SKM-1 (cell line): ENCODE results near the gene MUC20.
"Not testable (repeated sequence)": the region's sequence is repeated elsewhere in the genome, so short reads cannot be mapped to it uniquely, and the experiment has no call there.

Experiments used
- DNase-seq: peaks from one replicate; lab custom pipeline; 2025; ENCODE audit not compliant: unreplicated experiment; lab: John Stamatoyannopoulos, UW

The MUC20 gene

GRCh38 chr3:195728789-195729188, 8.0 kb downstream of the MUC20 start:
- DNase-seq: not testable (repeated sequence)

DNA sequence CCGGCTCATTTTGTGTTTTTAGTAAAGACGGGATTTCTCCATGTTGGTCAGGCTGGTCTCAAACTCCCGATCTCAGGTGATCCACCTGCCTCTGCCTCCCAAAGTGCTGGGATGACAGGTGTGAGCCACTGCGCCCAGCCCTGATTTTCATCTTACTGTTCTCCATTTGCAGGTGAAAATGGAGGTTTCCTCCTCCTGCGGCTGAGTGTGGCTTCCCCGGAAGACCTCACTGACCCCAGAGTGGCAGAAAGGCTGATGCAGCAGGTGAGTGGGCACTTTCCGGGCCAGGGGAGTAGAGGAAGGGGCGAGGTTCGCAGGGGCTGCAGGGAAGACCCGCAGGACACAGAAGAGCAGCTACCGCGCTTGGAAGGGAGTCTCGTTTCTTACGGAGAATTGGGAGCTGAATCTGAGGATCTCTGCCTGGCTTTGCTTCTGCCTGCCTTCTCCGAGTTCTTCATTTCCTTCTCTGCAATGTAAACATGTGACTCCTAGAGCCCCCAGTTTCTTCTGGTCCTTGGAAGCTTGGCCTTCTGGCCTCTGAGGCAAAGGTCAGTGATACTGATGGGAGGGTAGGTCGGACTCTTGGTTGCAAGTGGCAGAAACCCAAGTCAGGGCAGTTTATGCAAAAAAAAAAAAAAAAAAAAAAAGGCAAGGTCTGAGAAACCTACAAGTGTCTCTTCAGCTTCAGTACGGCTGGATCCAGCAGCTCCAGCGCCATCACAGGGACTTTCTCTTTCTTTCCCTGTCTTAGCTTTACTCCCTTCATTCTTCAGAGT, 8.9 kb downstream of the MUC20 start:
- no peak for DNase-seq

DNA sequence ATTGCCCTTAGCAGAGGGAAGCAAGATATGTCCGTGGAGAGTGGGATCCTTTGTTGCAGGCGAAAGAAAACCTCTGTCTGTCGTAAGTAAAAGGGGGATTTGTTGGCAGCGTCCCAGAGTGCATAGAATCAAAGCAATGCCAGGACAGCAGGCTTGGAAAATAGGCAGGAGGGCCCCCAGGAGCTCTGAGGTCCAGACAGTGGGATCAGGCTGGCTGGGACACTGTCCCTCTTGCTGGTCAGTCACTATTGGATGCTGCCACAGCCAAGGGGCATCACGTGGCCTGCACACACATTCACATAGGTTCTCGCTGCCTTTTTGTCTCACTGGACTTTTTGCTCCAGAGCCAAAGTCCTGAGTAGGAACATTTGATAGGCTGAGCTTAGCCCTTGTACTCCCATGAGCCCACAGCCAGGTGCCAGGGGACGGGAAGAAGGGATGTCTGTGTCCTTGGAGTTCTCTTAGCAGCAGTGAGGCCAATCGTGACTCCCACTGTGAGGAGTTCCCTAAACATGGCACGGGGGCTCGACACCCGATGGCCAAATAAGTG, 10.7 kb downstream of the MUC20 start:
- no peak for DNase-seq

- no peak for DNase-seq
These were observed 12.2 kb downstream of the MUC20 start for GRCh38 chr3:195732940-195733339.

DNA sequence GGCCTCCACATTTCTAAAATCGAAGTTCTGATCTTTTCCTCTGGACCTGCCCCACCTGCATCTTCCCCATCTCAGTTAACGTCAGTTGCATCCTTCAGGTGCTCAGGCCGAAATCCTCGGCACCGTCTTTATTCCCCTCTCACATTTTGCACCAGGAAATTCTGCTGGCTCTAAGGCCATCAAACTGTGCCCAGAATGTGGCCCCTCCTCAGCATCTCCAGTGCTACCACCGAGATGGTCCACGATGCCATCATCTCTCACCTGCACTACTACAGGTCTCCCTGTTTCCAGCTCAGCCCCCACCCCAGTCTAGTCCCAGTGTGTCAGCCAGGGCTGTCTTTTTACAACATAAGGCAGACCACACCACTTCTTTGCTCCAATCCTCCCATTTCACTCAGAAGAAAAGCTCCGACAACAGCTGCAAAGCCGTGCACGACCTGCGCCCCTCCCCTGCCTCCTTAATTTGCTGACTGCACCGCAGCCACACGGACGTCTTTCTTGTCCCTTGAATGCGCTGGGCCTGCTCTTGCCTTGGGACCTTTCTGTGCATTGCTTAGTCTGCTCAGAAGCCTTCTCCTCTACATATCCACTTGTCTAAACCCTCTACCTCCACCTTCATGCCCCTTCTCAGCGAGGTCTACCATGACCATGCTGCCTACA, 14.4 kb downstream of the MUC20 start:
- DNase-seq: no peak

GRCh38 chr3:195736866-195737490, 16.2 kb downstream of the MUC20 start:
- no peak for DNase-seq

DNA sequence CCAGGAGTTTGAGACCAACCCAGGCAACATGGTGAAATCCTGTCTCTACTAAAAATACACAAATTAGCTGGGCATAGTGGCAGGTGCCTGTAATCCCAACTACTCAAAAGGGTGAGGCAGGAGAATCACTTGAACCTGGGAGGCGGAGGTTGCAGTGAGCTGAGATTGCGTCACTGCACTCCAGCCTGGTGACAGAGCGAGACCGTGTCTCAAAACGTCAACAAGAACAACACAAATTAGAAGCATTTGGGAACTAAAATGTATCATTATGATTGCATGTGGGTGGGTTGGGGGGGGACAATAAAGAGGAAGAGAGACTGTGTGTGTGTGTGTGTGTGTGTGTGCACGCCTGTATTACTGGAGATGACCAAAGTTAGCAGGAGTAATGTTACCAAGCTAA, 17.0 kb downstream of the MUC20 start:
- not testable (repeated sequence) for DNase-seq

DNA sequence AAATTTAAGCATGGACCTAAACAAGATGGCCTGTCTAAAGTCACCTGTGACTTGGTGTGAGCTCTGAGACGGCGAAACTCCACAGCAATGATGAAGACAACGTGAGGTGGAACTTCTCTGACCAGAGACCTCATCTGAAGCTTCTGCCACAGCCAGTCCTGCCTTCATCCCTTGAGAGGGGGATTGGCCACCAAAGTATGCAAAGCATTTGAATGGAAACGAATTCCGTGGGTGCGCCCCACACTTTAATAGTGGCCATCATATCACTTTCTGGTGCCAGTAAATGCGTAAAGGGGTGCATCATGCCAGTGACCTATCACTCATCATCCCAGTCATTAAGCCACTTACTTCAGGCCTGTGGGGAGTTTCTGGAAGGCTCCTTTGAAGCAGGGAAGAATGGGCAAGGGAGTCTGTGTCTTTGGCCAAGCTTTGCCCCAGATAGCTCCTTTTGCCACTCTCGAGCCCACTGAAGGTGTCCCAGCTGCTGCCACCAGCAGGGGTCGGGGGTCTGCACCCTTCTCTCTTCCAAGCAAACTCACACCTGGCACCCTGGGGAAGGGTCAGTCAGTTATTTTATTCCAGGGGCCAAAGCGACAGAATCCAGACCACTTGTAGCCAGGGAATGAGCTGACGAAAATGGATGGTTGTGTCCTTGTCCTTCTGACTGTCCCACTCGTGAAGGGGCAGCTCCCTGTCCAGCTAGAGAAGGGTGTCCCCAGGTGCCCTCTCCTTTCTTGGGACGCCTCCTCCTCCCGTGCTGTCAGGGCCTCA, 17.7 kb downstream of the MUC20 start:
- no peak for DNase-seq

DNA sequence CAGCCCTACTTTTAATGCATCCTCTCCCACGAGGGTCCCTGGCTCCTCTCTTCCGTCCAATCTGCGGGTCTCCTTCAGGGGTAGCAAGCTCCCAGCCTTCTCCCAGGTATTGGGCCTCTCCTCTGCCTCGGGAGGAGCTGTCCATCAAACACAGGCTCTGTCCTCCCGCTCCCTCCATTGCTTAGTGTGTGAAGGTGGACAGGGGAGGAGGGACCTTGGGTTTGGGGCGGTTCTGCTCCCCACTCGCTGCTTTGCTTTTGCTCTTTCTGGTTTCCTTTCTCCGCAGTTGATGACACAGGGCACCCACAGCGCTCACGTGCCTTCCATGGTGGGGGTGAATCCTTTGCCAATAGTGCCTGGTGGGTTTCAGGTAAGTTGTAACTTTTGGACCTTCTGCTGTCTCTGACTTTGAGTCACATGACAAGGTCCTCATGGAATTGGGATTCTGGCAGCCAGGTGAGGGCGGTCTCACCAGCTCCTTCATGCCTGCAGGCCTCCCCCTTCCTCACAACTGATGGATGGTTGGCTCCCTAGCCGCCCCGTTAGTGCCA, 18.9 kb downstream of the MUC20 start:
- DNase-seq: no peak

- no peak for DNase-seq
These were observed 23.7 kb downstream of the MUC20 start for GRCh38 chr3:195744437-195744836.

DNA sequence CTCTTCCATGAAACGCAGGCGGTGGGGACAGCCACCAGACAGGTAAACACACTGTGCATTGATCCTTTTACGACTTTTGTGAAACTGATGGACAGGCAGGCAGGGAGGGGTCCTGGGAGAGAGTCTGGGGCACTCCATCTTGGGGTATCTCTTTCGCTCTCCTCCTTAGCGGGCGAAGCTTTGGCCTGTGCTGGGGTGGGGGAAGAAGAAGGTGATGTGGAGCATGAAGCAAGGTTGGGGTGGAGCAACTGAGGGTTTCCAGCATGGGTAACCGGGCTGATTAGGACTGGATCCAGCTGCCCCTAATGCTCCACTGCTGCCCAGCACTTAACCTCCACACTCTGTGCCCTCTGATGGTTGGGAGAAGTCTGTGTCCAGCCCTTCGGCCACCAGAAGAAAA, 25.6 kb downstream of the MUC20 start:
- no peak for DNase-seq

GRCh38 chr3:195746751-195747150, 26.0 kb downstream of the MUC20 start:
- DNase-seq: no peak

DNA sequence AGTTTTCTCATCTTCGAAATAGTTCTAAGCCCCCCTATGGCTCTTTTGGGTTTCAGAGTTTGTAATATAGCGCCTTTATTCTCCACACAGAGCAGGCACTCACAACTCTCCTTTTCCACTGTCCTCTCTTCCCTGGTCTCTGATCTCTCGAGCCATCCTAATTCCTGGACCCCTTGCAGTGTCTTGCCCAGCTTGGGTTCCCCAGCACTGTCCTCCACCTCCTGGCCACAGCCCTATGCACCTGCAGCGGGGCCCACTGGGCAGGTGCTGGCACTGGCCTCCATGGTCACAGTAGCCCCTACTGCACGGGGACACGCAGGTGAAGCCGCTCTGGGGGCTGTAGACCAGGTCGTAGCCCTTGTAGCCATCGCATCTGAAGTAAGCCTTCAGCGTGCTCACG, 27.9 kb downstream of the MUC20 start:
- DNase-seq: no peak

DNA sequence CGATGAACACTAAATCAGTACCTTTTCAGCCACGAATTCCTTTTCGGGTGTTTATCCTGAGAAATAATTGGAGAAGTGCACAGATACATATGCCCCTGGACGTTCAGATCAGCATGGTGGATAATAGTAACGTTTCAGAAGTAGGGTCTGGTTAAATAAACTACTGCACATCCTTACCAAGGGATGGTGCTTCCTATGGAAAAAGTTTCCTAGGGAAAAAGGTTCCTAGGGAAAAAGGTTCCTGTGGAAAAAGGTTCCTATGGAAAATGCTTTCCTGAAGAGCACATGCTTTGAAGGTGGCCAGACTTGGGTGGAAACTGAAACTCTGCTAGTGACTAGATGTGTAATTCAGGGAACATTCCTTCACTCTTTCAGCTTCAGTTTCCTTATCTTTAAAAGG, 28.3 kb downstream of the MUC20 start:
- not testable (repeated sequence) for DNase-seq

- no peak for DNase-seq
These were observed 30.2 kb downstream of the MUC20 start for GRCh38 chr3:195750797-195751520.

DNA sequence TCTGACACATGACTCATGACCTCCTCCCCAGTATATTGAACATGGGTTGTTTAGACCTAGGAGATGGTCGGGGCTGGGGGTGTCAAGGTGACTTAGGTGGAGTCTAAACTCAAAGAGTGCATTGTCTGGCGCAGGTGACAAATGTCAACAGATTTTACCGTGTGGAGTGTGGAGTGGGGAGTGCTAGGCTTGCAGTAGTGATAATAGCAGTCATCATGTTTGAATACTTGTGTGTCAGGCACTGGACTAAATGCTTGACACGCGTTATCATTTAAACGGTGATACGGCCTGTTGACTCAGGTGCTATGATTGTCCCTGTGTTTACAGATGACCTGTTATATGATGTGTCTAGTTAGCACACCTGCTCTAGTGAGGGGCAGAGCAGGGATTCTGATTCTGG, 30.8 kb downstream of the MUC20 start:
- no peak for DNase-seq

DNA sequence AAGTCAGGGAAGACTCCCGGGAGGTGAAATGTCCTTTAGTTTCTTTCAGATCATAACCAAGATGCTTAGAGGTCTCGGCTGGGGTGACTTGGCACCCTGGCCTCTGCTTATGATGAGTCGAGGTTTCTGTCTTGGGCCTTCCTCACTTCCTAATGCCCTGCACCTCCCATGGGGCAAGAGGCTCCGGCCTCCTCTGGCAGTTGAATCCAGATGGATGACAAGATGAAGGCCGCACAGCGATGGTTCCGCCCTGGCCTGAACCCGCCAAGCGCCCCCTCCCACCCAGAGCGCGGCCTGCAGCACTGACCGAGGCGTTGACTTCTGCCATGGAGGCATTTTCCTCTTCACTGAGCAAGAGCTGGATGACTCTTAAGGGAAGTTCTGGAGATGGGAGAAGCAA, 31.3 kb downstream of the MUC20 start:
- DNase-seq: no peak

DNA sequence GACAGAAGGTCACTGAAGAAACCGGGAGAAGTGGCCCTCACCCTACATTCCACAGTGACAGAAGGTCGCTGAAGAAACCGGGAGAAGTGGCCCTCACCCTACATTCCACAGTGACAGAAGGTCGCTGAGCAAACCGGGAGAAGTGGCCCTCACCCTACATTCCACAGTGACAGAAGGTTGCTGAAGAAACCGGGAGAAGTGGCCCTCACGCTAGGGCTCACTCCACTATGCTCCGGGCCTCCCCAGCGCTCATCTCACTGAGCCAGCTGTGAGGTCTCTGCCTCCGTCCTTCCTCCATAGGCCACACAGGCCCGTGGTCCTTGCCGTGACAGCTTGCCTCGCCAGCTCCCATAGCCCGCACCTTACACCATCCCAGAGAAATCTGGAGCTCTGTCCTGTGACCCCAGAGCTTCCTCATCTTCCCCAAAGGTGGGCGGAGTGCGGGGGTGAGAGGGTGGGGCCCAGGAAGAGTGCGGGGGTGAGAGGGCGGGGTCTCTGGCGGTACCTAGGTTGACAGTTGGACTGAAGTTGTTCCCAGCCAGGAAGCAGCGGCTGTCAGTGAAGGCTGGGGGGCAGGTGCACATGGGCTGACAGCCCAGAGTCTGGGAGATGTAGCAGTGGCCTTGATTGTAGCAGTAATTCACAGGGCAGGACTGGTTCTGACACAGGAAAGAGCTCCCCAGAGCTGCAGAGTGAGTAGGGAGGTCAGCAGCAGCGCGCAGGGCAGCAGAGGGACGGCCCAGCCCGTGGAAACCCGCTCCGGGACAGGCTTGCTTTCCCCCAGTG, 32.0 kb downstream of the MUC20 start:
- no peak for DNase-seq

- DNase-seq: no peak
These were observed 32.8 kb downstream of the MUC20 start for GRCh38 chr3:195753581-195753980.
